ENCODE results near the gene RCAN2. TPM values are rescaled to one million over a fixed set of nuclear protein-coding genes. Genes with fewer than 3 reads are reported as not detected.
"Not testable (repeated sequence)": the region's sequence is repeated elsewhere in the genome, so short reads cannot be mapped to it uniquely, and the experiment has no call there.

RCAN2 gene
- total RNA-seq, 1 experiment from 2014 or later, result 3.7 TPM

DNA sequence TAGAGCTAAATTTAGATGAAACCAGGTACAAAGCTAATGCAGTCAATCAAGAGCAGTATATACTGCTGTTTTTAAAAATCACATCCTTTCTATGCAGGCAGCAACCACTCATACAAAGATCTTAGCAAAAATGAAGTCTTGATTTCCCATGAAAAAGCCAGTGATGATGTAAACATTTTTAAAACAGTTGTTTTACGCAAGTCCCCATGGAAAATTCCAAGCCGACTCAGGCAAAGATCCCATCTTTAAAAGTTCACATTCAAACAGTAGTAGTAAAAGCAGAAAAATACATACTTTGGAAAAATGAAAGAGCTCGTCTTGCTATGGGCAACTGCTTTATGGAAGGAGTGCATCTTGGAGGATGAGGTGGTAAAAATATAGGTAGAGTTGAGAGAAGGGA is 84.0 kb downstream of the RCAN2 start:
- no peaks in the 10 kb centered on the region for H3K27me3 Mint-ChIP-seq (ENCODE audit: unreplicated experiment)
- H3K9me3 Mint-ChIP-seq (ENCODE audit: low read depth, unreplicated experiment), result no peaks in the 10 kb centered on the region
- no peak for DNase-seq
- H3K27ac Mint-ChIP-seq (ENCODE audit: unreplicated experiment), result no peak overlapping the region
- CTCF ChIA-PET, result no interaction called here
- BruUV-seq (replicated peaks), result no TSS peak
- intact Hi-C loops (cut with micrococcal nuclease; ENCODE audit: unreplicated experiment), result no loop called here
- no peak overlapping the region for H3K4me3 Mint-ChIP-seq (ENCODE audit: low read depth, unreplicated experiment)
- no peaks in the 10 kb centered on the region for H3K4me1 Mint-ChIP-seq (ENCODE audit: low read depth, unreplicated experiment)
- H3K36me3 Mint-ChIP-seq (ENCODE audit: insufficient read depth, unreplicated experiment), result no peaks in the 10 kb centered on the region
- TF ChIP-seq, protein P1, sequence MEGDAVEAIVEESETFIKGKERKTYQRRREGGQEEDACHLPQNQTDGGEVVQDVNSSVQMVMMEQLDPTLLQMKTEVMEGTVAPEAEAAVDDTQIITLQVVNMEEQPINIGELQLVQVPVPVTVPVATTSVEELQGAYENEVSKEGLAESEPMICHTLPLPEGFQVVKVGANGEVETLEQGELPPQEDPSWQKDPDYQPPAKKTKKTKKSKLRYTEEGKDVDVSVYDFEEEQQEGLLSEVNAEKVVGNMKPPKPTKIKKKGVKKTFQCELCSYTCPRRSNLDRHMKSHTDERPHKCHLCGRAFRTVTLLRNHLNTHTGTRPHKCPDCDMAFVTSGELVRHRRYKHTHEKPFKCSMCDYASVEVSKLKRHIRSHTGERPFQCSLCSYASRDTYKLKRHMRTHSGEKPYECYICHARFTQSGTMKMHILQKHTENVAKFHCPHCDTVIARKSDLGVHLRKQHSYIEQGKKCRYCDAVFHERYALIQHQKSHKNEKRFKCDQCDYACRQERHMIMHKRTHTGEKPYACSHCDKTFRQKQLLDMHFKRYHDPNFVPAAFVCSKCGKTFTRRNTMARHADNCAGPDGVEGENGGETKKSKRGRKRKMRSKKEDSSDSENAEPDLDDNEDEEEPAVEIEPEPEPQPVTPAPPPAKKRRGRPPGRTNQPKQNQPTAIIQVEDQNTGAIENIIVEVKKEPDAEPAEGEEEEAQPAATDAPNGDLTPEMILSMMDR (IDR thresholded peaks at IDR 0.05; ENCODE audit: unreplicated experiment), result no peak

DNA sequence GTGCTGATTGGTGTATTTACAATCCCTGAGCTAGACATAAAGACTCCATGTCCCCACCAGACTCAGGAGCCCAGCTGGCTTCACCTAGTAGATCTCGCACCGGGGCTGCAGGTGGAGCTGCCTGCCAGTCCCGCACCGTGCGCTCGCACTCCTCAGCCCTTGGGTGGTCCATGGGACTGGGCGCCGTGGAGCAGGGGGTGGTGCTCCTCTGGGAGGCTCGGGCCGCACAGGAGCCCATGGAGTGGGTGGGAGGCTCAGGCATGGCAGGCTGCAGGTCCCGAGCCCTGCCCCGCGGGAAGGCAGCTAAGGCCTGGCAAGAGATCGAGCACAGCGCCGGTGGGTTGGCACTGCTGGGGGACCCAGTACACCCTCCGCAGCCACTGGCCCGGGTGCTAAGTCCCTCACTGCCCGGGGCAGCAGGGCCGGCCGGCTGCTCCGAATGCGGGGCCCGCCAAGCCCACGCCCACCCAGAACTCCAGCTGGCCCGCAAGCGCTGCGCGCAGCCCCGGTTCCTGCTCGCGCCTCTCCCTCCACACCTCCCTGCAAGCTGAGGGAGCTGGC is 85.5 kb downstream of the RCAN2 start:
- H3K27me3 Mint-ChIP-seq (ENCODE audit: unreplicated experiment); H3K4me1 Mint-ChIP-seq (ENCODE audit: low read depth, unreplicated experiment); H3K27ac Mint-ChIP-seq (ENCODE audit: unreplicated experiment); H3K36me3 Mint-ChIP-seq (ENCODE audit: insufficient read depth, unreplicated experiment); intact Hi-C loops (cut with micrococcal nuclease; ENCODE audit: unreplicated experiment); H3K4me3 Mint-ChIP-seq (ENCODE audit: low read depth, unreplicated experiment); DNase-seq; H3K9me3 Mint-ChIP-seq (ENCODE audit: low read depth, unreplicated experiment); BruUV-seq (replicated peaks): not testable (repeated sequence)
- CTCF ChIA-PET, result interaction anchor here (0.6 kb wide), 1 partner anchor 190 kb away, joined by 6 read pairs; no protein-coding TSS in a partner anchor

DNA sequence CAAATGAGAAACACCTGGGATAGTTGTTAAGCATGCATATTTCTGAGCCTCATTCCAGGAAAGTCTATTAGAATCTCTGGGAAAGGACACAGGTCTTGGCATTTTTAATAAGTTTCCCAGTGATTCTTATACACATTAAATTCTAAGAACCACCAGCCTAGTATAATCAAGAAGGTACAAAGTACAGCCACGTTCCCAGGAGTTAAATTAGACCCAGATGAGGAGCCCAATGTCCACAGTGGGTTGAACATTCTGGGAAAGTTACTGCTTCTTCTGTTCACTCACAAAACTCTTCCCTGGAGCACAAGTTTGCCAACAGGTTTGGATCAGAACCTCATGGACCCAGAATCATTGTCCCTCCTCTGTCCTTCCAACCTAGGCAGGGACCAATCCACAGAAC is 90.4 kb downstream of the RCAN2 start:
- Mint-ChIP-seq H3K4me1 (ENCODE audit: low read depth, unreplicated experiment) (no peaks in the 10 kb centered on the region), H3K27ac (ENCODE audit: unreplicated experiment) (no peak overlapping the region), H3K4me3 (ENCODE audit: low read depth, unreplicated experiment) (no peak overlapping the region), H3K27me3 (ENCODE audit: unreplicated experiment) (no peaks in the 10 kb centered on the region), H3K36me3 (ENCODE audit: insufficient read depth, unreplicated experiment) (no peaks in the 10 kb centered on the region), H3K9me3 (ENCODE audit: low read depth, unreplicated experiment) (no peaks in the 10 kb centered on the region)
- TF ChIP-seq, protein P1 (IDR thresholded peaks at IDR 0.05; ENCODE audit: unreplicated experiment), result no peak
- CTCF ChIA-PET, result no interaction called here
- DNase-seq, result no peak
- intact Hi-C loops (cut with micrococcal nuclease; ENCODE audit: unreplicated experiment), result no loop called here
- no TSS peak for BruUV-seq (replicated peaks)

DNA sequence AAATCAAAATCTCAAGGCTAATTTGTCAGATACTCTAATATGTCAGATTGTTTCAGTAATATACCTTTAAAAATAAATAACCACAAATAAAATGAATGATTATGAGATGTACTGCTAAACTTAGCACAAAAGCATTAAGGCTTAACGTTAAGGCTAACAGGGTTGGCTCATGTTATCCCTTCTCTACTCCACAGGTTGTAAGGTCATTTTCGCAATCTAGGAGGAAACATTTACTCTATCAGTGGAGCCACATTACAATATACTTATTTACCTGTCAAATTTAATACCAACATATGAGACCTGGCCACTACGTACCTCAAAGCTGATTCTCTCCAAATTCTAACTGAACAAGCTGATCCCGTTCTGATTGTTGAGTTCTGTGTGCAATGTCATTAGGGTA is 95.7 kb downstream of the RCAN2 start:
- no peaks in the 10 kb centered on the region for H3K36me3 Mint-ChIP-seq (ENCODE audit: insufficient read depth, unreplicated experiment)
- no peaks in the 10 kb centered on the region for H3K9me3 Mint-ChIP-seq (ENCODE audit: low read depth, unreplicated experiment)
- DNase-seq, result no peak
- H3K27me3 Mint-ChIP-seq (ENCODE audit: unreplicated experiment), result no peaks in the 10 kb centered on the region
- intact Hi-C loops (cut with micrococcal nuclease; ENCODE audit: unreplicated experiment), result no loop called here
- no peak overlapping the region for H3K27ac Mint-ChIP-seq (ENCODE audit: unreplicated experiment)
- BruUV-seq (replicated peaks), result no TSS peak
- TF ChIP-seq, protein P1 (IDR thresholded peaks at IDR 0.05; ENCODE audit: unreplicated experiment), result no peak
- no peak overlapping the region for H3K4me3 Mint-ChIP-seq (ENCODE audit: low read depth, unreplicated experiment)
- no peaks in the 10 kb centered on the region for H3K4me1 Mint-ChIP-seq (ENCODE audit: low read depth, unreplicated experiment)
- CTCF ChIA-PET, result no interaction called here

DNA sequence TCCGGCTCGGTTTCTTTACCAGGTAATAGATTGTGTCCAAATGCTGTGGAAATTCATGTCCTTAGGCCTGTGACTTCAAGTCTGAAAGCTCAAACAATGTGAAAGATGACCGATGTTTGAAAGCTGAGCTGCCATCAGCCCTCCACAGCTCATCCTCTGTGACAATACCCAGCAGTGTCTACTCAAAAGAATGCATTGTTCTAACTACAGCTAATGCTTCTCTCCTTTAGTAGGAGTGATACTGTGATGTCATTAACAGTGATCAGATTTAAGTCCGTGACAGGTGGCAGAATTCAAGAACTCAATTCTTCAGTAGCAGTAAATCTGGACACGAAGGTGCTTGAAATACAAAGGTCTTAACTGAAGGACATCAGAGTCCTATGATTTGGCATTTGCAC is 97.3 kb downstream of the RCAN2 start:
- intact Hi-C loops (cut with micrococcal nuclease; ENCODE audit: unreplicated experiment), result no loop called here
- H3K9me3 Mint-ChIP-seq (ENCODE audit: low read depth, unreplicated experiment), result no peaks in the 10 kb centered on the region
- no TSS peak for BruUV-seq (replicated peaks)
- H3K4me1 Mint-ChIP-seq (ENCODE audit: low read depth, unreplicated experiment), result peaks cover 9% of the 10 kb centered on the region
- H3K27me3 Mint-ChIP-seq (ENCODE audit: unreplicated experiment), result no peaks in the 10 kb centered on the region
- H3K36me3 Mint-ChIP-seq (ENCODE audit: insufficient read depth, unreplicated experiment), result no peaks in the 10 kb centered on the region
- TF ChIP-seq, protein P1 (IDR thresholded peaks at IDR 0.05; ENCODE audit: unreplicated experiment), result no peak
- DNase-seq, result no peak
- H3K4me3 Mint-ChIP-seq (ENCODE audit: low read depth, unreplicated experiment), result no peak overlapping the region
- CTCF ChIA-PET, result no interaction called here
- H3K27ac Mint-ChIP-seq (ENCODE audit: unreplicated experiment), result no peak overlapping the region

All from Calu3 (cell line).